HPDE6-E6E7 (cell line): ENCODE measurements around the gene LRP10.
"Not testable (repeated sequence)": the region's sequence is repeated elsewhere in the genome, so short reads cannot be mapped to it uniquely, and the experiment has no call there.

Experiments
- DNase-seq: peaks from one replicate; pipeline ENCODE4 v3.0.0; 2011; ENCODE audit warnings: missing footprints; ENCODE audit errors: extremely low spot score

LRP10 gene, protein sequence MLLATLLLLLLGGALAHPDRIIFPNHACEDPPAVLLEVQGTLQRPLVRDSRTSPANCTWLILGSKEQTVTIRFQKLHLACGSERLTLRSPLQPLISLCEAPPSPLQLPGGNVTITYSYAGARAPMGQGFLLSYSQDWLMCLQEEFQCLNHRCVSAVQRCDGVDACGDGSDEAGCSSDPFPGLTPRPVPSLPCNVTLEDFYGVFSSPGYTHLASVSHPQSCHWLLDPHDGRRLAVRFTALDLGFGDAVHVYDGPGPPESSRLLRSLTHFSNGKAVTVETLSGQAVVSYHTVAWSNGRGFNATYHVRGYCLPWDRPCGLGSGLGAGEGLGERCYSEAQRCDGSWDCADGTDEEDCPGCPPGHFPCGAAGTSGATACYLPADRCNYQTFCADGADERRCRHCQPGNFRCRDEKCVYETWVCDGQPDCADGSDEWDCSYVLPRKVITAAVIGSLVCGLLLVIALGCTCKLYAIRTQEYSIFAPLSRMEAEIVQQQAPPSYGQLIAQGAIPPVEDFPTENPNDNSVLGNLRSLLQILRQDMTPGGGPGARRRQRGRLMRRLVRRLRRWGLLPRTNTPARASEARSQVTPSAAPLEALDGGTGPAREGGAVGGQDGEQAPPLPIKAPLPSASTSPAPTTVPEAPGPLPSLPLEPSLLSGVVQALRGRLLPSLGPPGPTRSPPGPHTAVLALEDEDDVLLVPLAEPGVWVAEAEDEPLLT

DNA sequence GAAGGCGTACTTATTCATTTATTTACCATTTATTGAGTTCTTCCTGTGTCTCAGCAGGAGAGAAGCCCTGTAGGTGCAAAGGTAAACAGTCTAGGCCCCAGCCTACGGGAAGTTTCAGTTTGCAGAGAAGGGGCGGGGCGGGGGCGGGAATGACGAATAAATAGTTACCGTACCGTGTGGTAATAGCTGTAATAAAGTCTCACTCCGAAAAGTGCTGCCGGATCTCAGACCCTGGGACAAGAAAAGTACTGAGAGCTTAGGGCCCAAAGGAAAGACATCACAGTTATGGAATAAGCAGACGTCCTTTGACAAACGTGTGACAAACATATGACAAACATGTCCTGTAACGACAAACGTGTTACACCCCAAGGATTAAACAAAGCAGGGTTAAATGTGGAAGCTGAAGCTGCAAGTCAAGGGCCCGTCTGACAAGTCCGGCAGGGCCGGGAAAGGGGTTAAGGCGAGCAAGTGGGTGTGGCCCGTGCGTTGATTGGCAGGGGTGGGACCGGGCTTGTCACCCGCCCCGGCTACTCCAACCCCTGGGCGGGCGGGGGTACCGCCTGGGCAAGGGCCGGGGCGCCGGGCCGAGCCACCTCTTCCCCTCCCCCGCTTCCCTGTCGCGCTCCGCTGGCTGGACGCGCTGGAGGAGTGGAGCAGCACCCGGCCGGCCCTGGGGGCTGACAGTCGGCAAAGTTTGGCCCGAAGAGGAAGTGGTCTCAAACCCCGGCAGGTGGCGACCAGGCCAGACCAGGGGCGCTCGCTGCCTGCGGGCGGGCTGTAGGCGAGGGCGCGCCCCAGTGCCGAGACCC lies at the start of gene LRP10:
TSS of gene LRP10 (plus strand) at position 517 of the 809 bp plus-strand sequence. CDS start 564 bp downstream, outside the sequence.
- peak; percentile 83 for DNase-seq

- DNase-seq, result no peak
Observed at GRCh38 chr14:22822016-22822570, 49.4 kb upstream of the LRP10 start.

- no peak for DNase-seq
Observed at GRCh38 chr14:22822571-22823098, 48.9 kb upstream of the LRP10 start.

DNA sequence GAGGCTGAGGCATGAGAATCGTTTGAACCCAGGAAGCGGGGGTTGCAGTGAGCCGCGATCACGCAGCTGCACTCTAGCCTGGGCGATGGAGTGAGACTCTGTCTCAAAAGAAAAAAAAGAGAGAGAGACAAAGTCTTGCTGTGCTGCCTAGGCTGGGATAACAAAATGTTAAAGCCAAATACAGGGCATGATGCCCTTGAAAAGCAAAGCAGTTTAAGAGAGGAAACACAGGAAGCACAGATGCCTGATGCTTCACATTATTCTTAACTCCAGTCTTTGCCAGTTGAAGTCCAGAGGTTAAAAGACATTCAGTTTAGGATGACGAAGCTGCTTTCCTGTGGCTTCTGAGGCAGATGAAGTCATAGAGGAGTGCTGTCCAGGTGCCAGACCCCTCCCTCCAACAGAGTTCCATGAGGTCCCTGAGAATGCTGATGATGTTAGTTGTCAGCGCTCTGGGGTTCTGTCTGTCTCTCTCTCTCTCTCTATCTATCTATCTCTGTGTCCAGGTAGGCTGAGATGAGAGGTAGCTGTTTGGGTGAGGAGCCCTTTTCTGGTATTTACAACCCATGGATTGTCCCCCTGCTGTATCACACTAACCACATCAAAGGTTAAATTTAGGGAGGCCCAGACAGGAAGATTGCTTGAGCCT lies 46.7 kb upstream of the LRP10 start:
- no peak for DNase-seq

DNA sequence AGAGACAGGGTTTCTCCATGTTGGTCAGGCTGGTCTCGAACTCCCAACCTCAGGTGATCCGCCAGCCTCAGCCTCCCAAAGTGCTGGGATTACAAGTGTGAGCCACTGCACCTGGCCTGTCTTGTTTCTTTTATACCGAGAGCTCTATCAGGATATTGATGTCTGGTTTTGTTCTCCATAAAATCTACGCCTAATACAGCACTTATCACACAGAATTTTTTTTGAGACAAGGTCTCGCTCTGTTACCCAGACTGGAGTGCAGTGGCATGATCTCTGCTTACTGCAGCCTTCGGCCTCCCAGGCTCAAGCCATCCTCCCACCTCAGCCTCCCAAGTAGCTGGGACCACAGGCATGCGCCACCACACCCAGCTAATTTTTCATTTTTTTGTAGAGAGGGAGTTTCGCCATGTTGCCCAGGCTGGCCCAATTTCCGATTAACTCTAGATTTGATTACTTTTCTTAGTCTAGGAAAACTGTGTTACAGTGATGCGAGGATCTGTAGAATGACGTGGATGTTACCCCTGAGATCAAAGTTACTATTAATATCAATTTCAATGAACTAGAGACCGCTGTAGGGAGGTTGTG lies 42.4 kb upstream of the LRP10 start:
- not testable (repeated sequence) for DNase-seq

- DNase-seq, result peak; percentile 83
Observed at GRCh38 chr14:22829661-22830442, 41.7 kb upstream of the LRP10 start, which contains the start of gene MRPL52. Gene MRPL52 (plus strand): TSS chr14:22829887. CDS start chr14:22829913, 26 bp downstream.

- DNase-seq, result no peak
Observed at GRCh38 chr14:22830443-22831010, 41.0 kb upstream of the LRP10 start.

DNA sequence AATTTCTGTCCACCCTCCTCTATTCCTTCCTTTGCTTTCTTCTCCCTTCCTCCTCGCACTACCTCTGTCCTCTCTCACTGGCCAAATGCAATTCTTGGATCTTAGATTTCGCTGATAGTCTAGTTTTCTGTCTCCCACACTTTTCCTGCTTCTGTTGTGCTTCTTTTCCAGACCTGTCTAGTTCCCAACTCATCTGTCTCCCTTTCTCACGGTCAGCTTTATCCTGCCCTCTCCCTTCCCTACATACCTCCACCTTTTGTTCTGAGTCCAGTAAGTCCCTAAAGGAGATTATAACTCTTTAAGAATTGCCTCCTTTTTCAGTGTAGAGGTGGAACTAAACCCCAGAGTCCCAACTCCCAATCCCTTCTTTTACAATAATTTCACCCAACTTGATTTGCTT lies 36.0 kb upstream of the LRP10 start:
- no peak for DNase-seq

- DNase-seq, result no peak
Observed at GRCh38 chr14:22836301-22837113, 35.0 kb upstream of the LRP10 start, which contains the start of gene MMP14. Gene MMP14 (plus strand): TSS chr14:22836585. CDS start chr14:22836818, 233 bp downstream.

- no peak for DNase-seq
Observed at GRCh38 chr14:22837114-22837749, 34.3 kb upstream of the LRP10 start.

DNA sequence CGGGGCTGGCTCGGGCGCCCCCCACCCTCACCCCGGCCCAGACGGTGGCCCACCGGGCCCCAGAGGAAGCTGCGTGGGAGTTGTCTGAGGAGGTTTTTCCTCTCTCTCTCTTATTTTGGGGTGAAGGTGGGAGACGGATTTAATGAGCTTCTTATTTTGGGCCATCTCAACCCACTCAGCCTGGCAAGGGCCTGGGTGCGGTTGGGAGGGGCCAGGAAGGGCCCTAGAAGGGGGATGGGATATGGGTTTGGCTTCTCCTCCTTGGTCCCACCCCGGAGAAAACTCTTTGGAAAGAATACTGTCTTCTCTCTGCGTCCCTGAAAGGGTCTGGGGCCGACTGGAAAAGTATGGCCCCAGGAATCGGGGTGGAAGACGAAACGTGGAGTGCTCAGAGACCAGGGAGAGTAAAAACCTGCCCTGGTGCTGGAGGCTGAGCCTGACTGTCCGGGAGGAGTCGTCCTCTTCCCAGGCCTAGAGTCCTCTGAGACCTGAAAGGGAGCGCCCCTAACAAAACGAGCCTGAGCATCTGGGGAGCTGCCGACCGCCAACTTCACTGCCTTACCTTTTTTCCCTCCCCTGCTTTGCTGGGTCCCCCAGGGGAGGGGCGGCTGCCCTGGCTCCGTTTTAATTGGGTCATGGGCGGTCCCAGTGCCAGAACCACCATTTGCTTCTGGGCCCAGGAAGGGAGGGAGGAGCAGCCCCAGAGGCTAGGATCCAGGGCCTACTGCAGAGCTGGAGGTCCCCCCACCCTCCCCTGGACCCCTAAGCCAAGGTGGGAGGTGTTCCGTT lies 33.6 kb upstream of the LRP10 start:
- no peak for DNase-seq

- no peak for DNase-seq
Observed at GRCh38 chr14:22838631-22839041, 32.9 kb upstream of the LRP10 start.

GRCh38 chr14:22839159-22839779 lies 32.3 kb upstream of the LRP10 start:
- peak; percentile 85 for DNase-seq

DNA sequence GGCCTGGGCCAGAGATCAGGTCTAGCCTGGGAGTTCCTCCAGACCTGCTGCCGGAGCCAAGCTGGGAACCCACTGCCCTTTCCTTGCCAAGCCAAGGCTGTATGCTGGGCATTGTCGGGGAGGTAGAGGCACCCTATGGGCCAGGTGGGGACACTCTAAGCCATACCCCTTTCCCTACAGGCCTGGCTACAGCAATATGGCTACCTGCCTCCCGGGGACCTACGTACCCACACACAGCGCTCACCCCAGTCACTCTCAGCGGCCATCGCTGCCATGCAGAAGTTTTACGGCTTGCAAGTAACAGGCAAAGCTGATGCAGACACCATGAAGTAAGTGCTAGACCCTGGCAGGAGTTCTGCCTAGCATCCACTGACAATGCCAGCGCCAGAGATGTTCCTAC lies 30.2 kb upstream of the LRP10 start:
- DNase-seq, result no peak

- DNase-seq, result no peak
Observed at GRCh38 chr14:22841769-22842168, 29.8 kb upstream of the LRP10 start.
